RCC 7860 (cell line): ENCODE data around the gene RAB24.
"Not testable (repeated sequence)": the region's sequence is repeated elsewhere in the genome, so short reads cannot be mapped to it uniquely, and the experiment has no call there.

ENCODE experiments used
- DNase-seq: peaks from one replicate; pipeline ENCODE4 v3.0.0-alpha.2; 2015; ENCODE audit warnings: low spot score
- FAIRE-seq: peaks from 2 replicates; lab custom pipeline; 2012; peaks lifted over from hg19 to GRCh38; lab: Jason Lieb, UNC

Gene RAB24

DNA sequence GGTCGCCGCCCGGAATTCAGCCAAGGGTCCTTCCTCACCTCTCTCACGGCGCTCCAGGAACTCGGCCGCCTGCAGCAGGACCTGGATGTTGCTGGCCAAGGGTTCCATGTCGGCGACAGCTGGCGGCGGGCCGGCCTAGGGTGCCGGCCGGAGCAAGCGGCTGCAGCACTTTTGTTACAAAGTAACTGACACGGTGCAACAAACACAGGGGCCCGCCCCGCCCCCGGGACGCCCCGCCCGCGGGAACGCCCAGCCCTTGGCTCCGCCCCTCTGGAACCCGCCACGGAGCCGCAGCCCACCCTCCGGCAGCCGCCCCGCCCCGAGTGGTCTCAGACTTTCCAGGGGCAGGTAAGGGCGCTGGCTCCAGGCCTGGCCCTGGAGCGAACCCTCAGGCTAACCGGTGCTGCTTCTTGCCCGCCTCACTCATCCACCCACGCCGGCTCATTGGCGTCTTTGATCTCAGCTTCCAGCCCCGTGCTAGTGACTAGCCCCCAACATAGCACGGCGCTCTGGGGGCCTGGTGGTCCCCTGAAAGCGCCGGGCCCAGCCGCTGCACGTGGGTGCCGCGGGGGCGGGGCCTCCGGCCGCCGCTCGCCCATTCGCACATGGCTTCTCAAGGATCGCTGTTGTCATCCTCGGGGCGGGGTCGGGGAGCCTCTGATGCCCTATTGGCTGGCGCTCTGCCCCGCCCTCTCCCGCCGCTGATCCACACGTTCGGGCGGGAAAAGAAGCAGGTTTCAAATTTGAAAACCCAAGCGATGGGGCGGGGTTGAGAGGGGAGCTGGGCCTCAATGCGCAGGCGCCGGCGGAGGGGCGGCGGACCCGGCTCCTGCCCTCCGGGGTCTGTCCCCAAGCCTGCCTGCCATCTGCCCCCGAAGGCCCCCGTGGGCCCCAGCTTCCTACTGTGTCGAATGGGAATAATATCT lies 8.5 kb upstream of the RAB24 start, which contains the start of gene MXD3:
Gene MXD3, minus strand, starts transcription at position 176 of the 926 bp plus-strand sequence. Its CDS starts 68 bp downstream, at position 108.
- peak; percentile 63 for FAIRE-seq
- peak; percentile 94 for DNase-seq

DNA sequence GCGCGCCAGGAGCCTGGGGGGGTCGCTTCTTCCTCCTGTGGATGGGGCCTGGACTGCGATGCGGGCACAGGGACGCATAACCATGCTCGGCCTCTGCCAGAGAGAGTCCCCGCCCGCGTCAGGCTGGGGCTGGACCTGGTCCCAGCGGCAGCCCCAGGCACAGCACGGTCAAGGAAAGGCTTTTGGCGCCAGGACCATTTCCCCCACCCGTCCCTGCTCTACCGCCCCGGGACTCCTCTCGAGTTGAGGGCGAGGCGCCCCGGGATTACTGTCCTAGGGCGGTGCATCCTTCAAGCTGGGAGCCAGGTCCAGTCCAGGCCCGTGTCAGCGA lies 7.8 kb upstream of the RAB24 start:
- no peak for FAIRE-seq
- DNase-seq: no peak

DNA sequence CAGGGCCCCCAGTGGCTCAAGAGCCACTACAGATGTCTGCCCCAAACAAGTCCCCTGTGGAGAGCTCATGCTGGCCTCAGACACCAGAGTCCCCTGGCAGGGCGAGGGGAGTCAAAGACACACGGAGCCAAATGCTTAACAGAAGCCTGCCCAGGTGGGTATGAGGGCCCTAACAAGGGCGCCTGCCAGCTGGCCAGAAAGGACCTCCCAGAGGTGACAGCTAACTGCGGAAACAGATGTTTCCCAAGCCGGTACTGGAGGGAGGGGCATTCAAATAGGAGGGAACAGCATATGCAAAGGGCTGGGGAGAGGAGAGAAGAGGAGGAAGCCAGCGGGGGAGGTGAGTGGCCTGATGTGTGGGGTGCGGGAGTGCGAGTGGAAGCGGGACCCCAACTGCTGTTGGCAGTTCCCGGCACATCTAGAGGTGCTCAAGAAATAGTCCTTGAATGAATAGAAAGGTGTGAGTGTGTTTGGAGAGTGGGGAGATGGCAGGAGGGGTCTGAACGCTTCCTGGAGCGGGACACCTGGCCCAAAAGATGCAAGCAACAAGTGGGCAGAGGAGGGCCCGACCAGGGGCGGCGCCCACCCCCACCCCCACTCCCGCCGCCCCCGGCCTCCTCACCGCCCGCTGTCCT lies 7.4 kb upstream of the RAB24 start:
- FAIRE-seq (no peak), DNase-seq (no peak)

DNA sequence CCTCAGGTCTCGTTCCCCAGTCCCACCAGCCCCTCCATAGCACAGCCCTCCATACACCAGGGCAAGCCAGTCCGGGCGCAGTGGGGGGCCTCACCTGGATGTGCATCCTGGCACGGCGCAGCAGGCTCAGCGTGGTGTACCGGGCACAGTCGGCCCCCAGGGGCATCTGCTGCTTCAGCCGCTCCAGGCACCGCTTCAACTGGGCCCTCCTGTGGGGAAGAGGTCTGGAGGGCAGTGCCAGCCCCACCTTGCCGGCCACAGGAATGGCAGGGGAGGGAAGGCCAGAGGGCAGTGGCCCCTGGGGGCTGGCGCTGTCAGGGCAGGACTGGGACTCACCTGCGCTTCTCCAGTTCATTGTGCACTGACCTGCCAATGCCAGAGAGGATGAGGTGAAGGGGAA lies 6.8 kb upstream of the RAB24 start:
- no peak for FAIRE-seq
- no peak for DNase-seq

DNA sequence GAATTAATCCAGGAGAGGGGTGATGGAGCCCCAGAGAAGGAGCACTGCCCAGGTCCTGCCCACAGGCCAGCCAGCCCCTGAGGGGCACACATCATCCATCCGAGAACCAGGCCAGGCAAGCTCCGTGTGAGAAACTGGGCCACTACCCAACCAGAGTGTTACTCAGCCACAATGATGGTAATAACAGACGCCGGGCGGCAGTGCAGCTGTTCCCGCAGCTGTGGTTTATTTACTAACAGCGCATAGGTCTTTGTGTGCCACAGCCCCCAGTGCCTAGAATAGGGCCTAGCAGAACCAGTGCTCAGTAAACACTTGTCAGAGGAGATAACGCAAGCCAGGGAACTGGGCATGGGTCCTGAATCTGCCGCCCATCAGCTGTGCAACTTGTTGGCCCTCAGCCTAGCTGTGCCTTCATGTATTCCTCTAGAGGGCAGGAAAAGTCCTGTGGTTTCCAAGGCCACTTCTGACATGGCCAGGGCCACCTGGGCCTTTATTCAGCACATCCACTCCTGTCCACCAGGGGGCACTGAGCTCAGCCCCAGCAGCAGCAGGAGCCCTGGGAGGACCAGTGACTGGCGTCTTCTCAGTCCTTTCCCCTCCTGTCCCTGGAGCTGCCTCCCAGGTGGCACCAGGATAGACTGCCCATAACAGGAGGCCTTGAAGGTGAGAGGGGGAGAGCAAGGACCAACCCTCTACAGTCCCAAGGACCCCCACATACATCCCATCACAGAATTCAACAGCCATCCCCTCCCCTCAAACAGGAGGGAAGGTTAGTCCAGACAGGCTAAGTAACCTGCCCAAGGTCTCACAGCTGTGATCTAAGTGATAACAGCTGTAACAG lies 6.1 kb upstream of the RAB24 start:
- DNase-seq (peak; percentile 77), FAIRE-seq (no peak)

DNA sequence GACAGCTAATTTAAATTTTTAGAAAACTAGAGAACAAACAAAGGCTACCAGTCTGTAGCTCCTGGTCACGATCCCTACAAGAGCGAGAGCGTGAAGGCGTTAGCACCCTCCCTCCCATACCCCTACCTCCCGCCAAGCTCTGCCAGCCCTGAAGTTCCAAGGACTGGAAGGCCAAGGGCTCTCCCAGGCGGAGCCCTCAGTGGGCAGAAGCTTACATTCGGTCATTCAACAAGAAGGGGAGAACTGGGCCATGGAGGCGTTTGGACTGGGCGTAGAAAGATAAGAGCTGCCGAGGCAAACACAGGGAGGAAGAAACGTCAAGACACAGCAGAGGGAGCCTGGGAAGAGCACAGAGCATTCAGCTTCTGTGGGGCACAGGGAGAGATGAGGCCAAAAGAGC lies 5.2 kb upstream of the RAB24 start:
- DNase-seq: no peak

GRCh38 chr5:177307544-177308363 lies 4.2 kb upstream of the RAB24 start:
- FAIRE-seq: no peak
- no peak for DNase-seq

More for the DNA sequence above, 5.2 kb upstream of the RAB24 start:
- no peak for FAIRE-seq

GRCh38 chr5:177306674-177307543 lies 3.4 kb upstream of the RAB24 start:
- no peak for FAIRE-seq

DNA sequence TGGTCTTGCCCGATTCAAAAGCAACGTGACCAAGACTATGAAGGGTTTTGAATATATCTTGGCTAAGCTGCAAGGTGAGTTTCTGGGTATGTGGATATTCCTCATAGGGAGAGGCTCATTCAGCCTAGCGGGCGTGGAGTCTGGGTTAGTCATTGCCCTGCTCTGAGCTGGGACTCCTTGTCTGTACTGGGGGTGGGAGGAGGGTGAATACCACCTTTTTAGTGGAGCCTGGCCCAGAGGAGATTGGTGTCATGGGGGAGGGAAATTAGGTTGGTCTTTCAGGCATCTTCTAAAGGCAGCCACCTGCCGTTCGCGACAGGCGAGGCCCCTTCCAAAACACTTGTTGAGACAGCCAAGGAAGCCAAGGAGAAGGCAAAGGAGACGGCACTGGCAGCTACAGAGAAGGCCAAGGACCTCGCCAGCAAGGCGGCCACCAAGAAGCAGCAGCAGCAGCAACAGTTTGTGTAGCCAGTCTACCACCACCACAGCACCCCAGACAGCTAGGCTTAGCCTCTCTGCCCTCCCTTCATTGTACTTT lies 2.7 kb upstream of the RAB24 start:
- not testable (repeated sequence) for FAIRE-seq

More at GRCh38 chr5:177306674-177307543, 3.4 kb upstream of the RAB24 start:
- no peak for DNase-seq

GRCh38 chr5:177304392-177305119 lies 1.0 kb upstream of the RAB24 start:
- DNase-seq (peak; percentile 63), FAIRE-seq (no peak)

More for the DNA sequence above, 2.7 kb upstream of the RAB24 start:
- DNase-seq: not testable (repeated sequence)

DNA sequence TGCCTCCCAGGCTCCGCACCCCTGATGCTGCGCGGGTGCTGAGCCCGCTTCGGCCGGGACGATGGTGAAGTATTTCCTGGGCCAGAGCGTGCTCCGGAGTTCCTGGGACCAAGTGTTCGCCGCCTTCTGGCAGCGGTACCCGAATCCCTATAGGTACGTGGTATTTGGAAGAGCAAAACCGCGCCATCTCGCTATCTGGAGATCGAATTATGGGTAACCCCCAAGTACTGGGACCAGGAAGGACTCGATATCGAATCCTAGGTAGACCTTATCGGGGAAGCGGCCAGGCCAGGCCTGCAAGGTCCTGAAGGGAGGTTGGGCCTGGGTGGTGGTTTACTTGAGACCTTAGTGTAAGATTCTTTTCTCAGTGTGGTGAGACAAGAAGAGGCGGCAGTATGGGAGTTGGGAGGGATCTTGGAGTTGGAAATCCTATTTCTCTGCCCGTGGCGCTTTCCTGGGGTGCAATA lies 439 bp upstream of the RAB24 start:
- FAIRE-seq (no peak), DNase-seq (no peak)

DNA sequence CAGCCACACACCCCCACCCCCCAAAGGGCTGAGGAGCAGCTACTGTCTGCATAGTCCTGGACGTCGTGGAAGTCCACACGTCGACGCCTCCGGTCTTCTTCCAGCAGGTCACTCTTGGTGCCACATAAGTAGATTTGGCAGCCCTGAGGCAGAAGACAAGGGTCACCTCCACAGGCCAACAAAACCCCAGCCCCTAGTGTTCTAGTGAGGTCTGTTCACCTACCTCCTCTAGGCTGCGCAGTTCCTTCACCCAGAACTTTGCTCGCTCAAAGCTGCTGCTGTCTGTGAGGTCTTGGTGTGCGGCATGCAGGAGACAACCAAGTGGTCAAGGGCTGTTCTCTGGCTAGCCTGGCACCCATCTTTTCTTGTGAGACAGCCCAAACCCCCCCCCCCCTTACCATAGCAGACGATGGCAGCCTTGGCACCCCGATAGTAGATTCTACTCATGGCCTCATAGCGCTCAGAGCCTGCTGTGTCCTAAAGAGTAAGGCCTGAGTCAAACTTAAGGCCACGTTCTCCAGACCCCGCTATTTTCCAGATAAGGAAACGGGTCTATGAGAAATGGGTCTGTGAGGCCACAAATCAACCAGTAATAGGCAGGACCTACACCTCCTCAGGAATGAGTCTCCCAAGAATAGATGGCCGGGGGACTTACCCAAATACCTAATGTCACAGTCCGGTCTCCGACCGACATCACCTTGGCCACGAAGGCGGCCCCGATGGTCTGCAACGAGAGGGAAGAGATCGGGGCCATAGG lies 987 bp downstream of the RAB24 start:
- DNase-seq: no peak

DNA sequence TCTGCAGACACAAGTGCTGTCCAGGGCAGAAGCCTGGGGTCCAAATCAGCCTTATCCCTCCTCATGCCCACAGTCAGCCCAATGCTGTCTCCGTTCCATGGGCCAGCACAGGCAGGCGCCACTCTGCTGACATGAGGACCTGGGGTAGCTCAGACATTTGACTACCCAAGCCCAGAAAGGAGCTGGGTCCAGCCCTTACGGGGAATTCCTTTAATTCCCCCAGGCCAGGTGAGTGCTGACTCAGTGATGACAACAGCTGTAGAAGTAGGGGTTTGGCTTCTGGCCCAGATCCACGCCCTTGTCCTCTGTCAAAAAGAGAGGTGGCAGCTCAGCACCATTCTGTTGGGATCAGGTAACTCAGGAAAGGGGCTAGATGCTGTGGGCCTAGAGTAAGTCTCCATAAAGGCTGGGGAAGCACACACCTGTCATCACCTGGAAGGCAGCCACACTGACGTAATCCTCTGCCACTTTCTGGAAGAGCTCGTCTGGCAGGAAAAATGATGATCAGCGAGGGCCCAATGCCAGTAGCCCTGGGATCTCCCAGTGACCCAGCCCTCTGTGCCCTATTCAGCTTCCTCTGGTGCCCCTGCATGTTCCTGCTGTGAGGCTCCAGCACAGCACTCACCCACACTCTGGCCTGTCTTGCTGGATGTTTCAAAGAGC lies 1.9 kb downstream of the RAB24 start:
- FAIRE-seq (no peak), DNase-seq (no peak)

More for the DNA sequence above, 987 bp downstream of the RAB24 start:
- FAIRE-seq: no peak

DNA sequence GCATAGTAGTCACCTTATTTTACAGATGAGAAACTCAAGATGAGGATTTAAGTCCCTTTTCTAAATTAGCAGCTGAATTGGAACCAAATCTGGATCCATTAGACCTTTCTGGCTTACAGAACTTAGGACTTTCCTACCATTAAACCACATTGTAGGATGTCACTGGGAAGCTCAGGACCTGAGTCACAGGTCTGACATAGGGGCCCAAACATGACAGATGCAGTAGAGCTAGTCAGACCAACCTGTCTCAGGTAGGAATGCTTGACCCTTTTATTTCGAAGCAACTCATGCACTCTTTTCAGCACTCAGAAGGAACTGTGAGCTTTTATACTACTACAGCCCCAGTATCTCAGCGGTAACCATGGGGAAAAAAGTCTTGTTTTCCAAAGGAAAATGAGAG lies 2.6 kb downstream of the RAB24 start:
- no peak for FAIRE-seq

DNA sequence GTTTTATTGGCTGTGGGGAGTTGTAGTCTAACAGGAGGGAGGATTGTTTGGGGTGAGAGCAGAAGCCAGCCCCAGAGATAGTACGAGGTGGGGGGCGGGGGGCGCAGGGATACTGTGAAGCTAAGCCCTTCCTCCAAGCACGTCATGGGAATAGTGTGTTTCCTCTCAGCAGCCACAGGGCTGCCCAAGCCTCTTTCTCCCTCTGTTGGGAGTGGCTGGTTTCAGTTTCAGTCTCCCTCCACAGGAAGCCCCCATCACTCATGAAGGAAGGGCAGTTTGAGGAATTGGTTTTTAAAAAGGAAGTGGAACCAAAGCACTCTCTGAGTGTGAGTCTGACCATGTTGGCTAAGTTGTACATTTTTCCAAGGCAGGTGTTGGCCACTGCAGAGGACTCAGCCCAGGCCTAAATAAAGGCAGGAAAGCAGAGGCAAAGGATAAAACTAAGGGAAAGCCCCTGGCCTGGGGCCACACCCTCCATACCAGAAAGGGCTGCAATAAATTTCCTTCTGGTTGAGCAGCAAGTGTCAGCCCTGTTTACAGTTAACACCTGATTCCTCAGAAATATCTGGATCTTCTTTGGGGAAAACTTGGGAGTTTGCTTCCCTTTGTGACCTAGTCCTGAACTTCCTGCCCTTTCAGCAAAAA lies 3.2 kb downstream of the RAB24 start:
- FAIRE-seq (no peak), DNase-seq (peak; percentile 41)

More for the DNA sequence above, 2.6 kb downstream of the RAB24 start:
- no peak for DNase-seq

DNA sequence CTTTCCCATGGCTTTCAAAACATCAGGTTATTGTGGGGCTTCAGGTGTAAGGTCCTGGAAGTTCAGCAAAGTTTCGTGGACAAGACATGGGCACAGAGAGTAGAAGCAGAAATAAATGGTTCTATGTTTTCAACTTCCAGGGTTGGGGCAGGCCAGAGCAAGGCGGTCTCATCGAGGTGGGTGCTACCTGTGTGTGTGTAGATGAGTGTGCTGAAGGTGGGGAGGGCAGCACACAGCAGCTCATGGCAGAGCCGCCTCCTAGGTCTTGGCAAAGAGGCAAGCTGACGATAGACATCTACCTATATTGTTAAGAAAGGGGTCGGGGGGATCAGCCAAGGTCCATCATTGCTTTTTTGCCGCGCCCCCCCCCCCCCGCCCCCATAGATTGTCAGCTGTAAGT lies 3.8 kb downstream of the RAB24 start:
- FAIRE-seq (no peak), DNase-seq (no peak)
